GM12801 (cell line): ENCODE measurements around the gene SYT15.

Source experiments
- CTCF ChIP-seq: IDR thresholded peaks from one replicate; pipeline ENCODE4 v1.5.1; 2011; ENCODE audit warnings: control low read depth; ENCODE audit not compliant: insufficient read length; ENCODE audit errors: extremely low read depth

The SYT15 gene

GRCh38 chr10:46543466-46544377 is 35.2 kb upstream of the SYT15 start:
- no peak for TF ChIP-seq CTCF

- TF ChIP-seq CTCF, result no peak
These were observed 33.7 kb upstream of the SYT15 start for GRCh38 chr10:46544989-46545791.

GRCh38 chr10:46545861-46546590 is 32.9 kb upstream of the SYT15 start:
- TF ChIP-seq CTCF, result no peak

- TF ChIP-seq CTCF, result no peak
These were observed 32.1 kb upstream of the SYT15 start for GRCh38 chr10:46546591-46547540.

GRCh38 chr10:46547541-46548497 is 31.1 kb upstream of the SYT15 start:
- no peak for TF ChIP-seq CTCF

- no peak for TF ChIP-seq CTCF
These were observed 30.3 kb upstream of the SYT15 start for GRCh38 chr10:46548498-46549090.
